GM10266 (cell line): ENCODE results near the gene MINDY1.
A peak's percentile ranks its signal among the peaks of the same experiment; 100 is the strongest.

Experiments
- DNase-seq: peaks from one replicate; pipeline ENCODE4 v3.0.0; 2012; ENCODE audit errors: extremely low spot score
- CTCF ChIP-seq: IDR thresholded peaks from 2 replicates; pipeline ENCODE4 v1.5.1; 2012; ENCODE audit warnings: mild to moderate bottlenecking, low read depth; ENCODE audit not compliant: control insufficient read depth, insufficient read depth; ENCODE audit errors: missing control alignments

Gene MINDY1

GRCh38 chr1:151049458-151049857, 42.8 kb upstream of the MINDY1 start:
- no peak for TF ChIP-seq CTCF
- no peak for DNase-seq

- no peak for DNase-seq
- TF ChIP-seq CTCF, result no peak
Measured at GRCh38 chr1:151048645-151049032, 41.9 kb upstream of the MINDY1 start.

- DNase-seq, result peak; percentile 82
- peak; percentile 52 for TF ChIP-seq CTCF
Measured at GRCh38 chr1:151047925-151048644, 41.4 kb upstream of the MINDY1 start.

GRCh38 chr1:151047591-151047924, 40.9 kb upstream of the MINDY1 start, which contains the start of gene C1orf56:
Gene C1orf56 (plus strand): TSS chr1:151047751. CDS start chr1:151047848, 97 bp downstream.
- DNase-seq, result peak; percentile 84
- no peak for TF ChIP-seq CTCF

- no peak for TF ChIP-seq CTCF
- no peak for DNase-seq
Measured at GRCh38 chr1:151043163-151043562, 36.5 kb upstream of the MINDY1 start.

- DNase-seq, result no peak
- TF ChIP-seq CTCF, result no peak
Measured at GRCh38 chr1:151039521-151039920, 32.8 kb upstream of the MINDY1 start.

- TF ChIP-seq CTCF, result no peak
- no peak for DNase-seq
Measured at GRCh38 chr1:151037032-151037431, 30.3 kb upstream of the MINDY1 start.
